Measurements from ENCODE around the gene FAM47C.
"Not testable (repeated sequence)": the region's sequence is repeated elsewhere in the genome, so short reads cannot be mapped to it uniquely, and the experiment has no call there.

The FAM47C gene

GRCh38 chrX:36986231-36986630, 21.9 kb upstream of the FAM47C start:
- H3K4me3 ChIP-seq (ENCODE audit: severe bottlenecking): peak overlapping the region; percentile 22
- TF ChIP-seq CTCF (IDR thresholded peaks at IDR 0.05; ENCODE audit: poor library complexity, severe bottlenecking): no peak
- no peaks in the 10 kb centered on the region for H3K4me1 ChIP-seq (ENCODE audit: insufficient read depth, poor library complexity, severe bottlenecking)
- no peak overlapping the region for H3K27ac ChIP-seq (ENCODE audit: poor library complexity, severe bottlenecking)
- DNase-seq (ENCODE audit: low spot score): no peak
- 0 out of 3 replicates have a peak, but pooled peaks have one; percentile 29 for ATAC-seq (ENCODE audit: low read depth)
- H3K27me3 ChIP-seq (ENCODE audit: insufficient read depth, poor library complexity, severe bottlenecking): no peaks in the 10 kb centered on the region
- no peaks in the 10 kb centered on the region for H3K9me3 ChIP-seq (ENCODE audit: severe bottlenecking)
- H3K36me3 ChIP-seq (ENCODE audit: low read depth): no peaks in the 10 kb centered on the region

- not testable (repeated sequence) for H3K36me3 ChIP-seq (ENCODE audit: low read depth); H3K4me3 ChIP-seq (ENCODE audit: severe bottlenecking); H3K9me3 ChIP-seq (ENCODE audit: severe bottlenecking); ATAC-seq (ENCODE audit: low read depth); H3K27me3 ChIP-seq (ENCODE audit: insufficient read depth, poor library complexity, severe bottlenecking); H3K27ac ChIP-seq (ENCODE audit: poor library complexity, severe bottlenecking); H3K4me1 ChIP-seq (ENCODE audit: insufficient read depth, poor library complexity, severe bottlenecking); DNase-seq (ENCODE audit: low spot score)
Observed at GRCh38 chrX:36987212-36987611, 21.0 kb upstream of the FAM47C start.

GRCh38 chrX:37000140-37000539, 8.0 kb upstream of the FAM47C start:
- Histone ChIP-seq H3K9me3 (ENCODE audit: severe bottlenecking) (no peaks in the 10 kb centered on the region), H3K27ac (ENCODE audit: poor library complexity, severe bottlenecking) (no peak overlapping the region), H3K4me3 (ENCODE audit: severe bottlenecking) (no peak overlapping the region), H3K4me1 (ENCODE audit: insufficient read depth, poor library complexity, severe bottlenecking) (no peaks in the 10 kb centered on the region), H3K27me3 (ENCODE audit: insufficient read depth, poor library complexity, severe bottlenecking) (no peaks in the 10 kb centered on the region), H3K36me3 (ENCODE audit: low read depth) (no peaks in the 10 kb centered on the region)
- DNase-seq (ENCODE audit: low spot score): no peak
- no peak for TF ChIP-seq CTCF (IDR thresholded peaks at IDR 0.05; ENCODE audit: poor library complexity, severe bottlenecking)
- ATAC-seq (ENCODE audit: low read depth): no peak

GRCh38 chrX:37010496-37010895, 2.3 kb downstream of the FAM47C start:
- TF ChIP-seq CTCF (IDR thresholded peaks at IDR 0.05; ENCODE audit: poor library complexity, severe bottlenecking): no peak
- Histone ChIP-seq H3K27ac (ENCODE audit: poor library complexity, severe bottlenecking) (no peak overlapping the region), H3K36me3 (ENCODE audit: low read depth) (no peaks in the 10 kb centered on the region), H3K4me3 (ENCODE audit: severe bottlenecking) (no peak overlapping the region), H3K4me1 (ENCODE audit: insufficient read depth, poor library complexity, severe bottlenecking) (no peaks in the 10 kb centered on the region), H3K27me3 (ENCODE audit: insufficient read depth, poor library complexity, severe bottlenecking) (no peaks in the 10 kb centered on the region), H3K9me3 (ENCODE audit: severe bottlenecking) (no peaks in the 10 kb centered on the region)
- no peak for DNase-seq (ENCODE audit: low spot score)
- ATAC-seq (ENCODE audit: low read depth): no peak

- not testable (repeated sequence) for H3K9me3 ChIP-seq (ENCODE audit: severe bottlenecking); DNase-seq (ENCODE audit: low spot score); H3K36me3 ChIP-seq (ENCODE audit: low read depth); H3K27me3 ChIP-seq (ENCODE audit: insufficient read depth, poor library complexity, severe bottlenecking); H3K4me1 ChIP-seq (ENCODE audit: insufficient read depth, poor library complexity, severe bottlenecking); H3K27ac ChIP-seq (ENCODE audit: poor library complexity, severe bottlenecking); H3K4me3 ChIP-seq (ENCODE audit: severe bottlenecking)
- peak; percentile 74 for ATAC-seq (ENCODE audit: low read depth)
Observed at GRCh38 chrX:37034260-37034659, 26.1 kb downstream of the FAM47C start.

- H3K4me1 ChIP-seq (ENCODE audit: insufficient read depth, poor library complexity, severe bottlenecking); H3K9me3 ChIP-seq (ENCODE audit: severe bottlenecking); H3K36me3 ChIP-seq (ENCODE audit: low read depth); H3K27ac ChIP-seq (ENCODE audit: poor library complexity, severe bottlenecking); H3K27me3 ChIP-seq (ENCODE audit: insufficient read depth, poor library complexity, severe bottlenecking); DNase-seq (ENCODE audit: low spot score); ATAC-seq (ENCODE audit: low read depth); H3K4me3 ChIP-seq (ENCODE audit: severe bottlenecking): not testable (repeated sequence)
Observed at GRCh38 chrX:37036674-37037220, 28.6 kb downstream of the FAM47C start.

- DNase-seq (ENCODE audit: low spot score); H3K36me3 ChIP-seq (ENCODE audit: low read depth); H3K4me1 ChIP-seq (ENCODE audit: insufficient read depth, poor library complexity, severe bottlenecking); H3K27ac ChIP-seq (ENCODE audit: poor library complexity, severe bottlenecking); H3K9me3 ChIP-seq (ENCODE audit: severe bottlenecking); H3K27me3 ChIP-seq (ENCODE audit: insufficient read depth, poor library complexity, severe bottlenecking); ATAC-seq (ENCODE audit: low read depth); H3K4me3 ChIP-seq (ENCODE audit: severe bottlenecking): not testable (repeated sequence)
Observed at GRCh38 chrX:37038814-37039213, 30.6 kb downstream of the FAM47C start.

GRCh38 chrX:37042956-37043885, 35.1 kb downstream of the FAM47C start:
- not testable (repeated sequence) for H3K4me1 ChIP-seq (ENCODE audit: insufficient read depth, poor library complexity, severe bottlenecking); H3K27me3 ChIP-seq (ENCODE audit: insufficient read depth, poor library complexity, severe bottlenecking); DNase-seq (ENCODE audit: low spot score); H3K4me3 ChIP-seq (ENCODE audit: severe bottlenecking); H3K9me3 ChIP-seq (ENCODE audit: severe bottlenecking); H3K36me3 ChIP-seq (ENCODE audit: low read depth); ATAC-seq (ENCODE audit: low read depth); H3K27ac ChIP-seq (ENCODE audit: poor library complexity, severe bottlenecking)

All from RWPE2 (cell line).